Left cardiac atrium (tissue), 4 donors: ENCODE results near the gene PGLYRP1. TPM values are rescaled to one million over a fixed set of nuclear protein-coding genes. Genes with fewer than 3 reads are reported as not detected.

ENCODE experiments used
- ATAC-seq, 2 donors: fragments of 200-7000 bp; cut with Tn5 transposase; one replicate each; pipeline ENCODE4 v1.9.1; 2020; ENCODE audit warnings: mild to moderate bottlenecking in 2 of 2, moderate library complexity in 2 of 2
- DNase-seq: peaks from one replicate; pipeline ENCODE4 v3.0.0-alpha.2; 2020
- intact Hi-C, 2 donors: fragments of 100-400 bp; cut with DNase I; formaldehyde crosslinking; loops; one replicate each; pipeline versions ENCODE4 v1.14.1 to v1.15.1; 2022 to 2023
- long read RNA-seq: library from polyadenylated mRNA; unstranded; transcript quantifications from one replicate; pipeline ENCODE4 v2.0.0, GENCODE V29; 2021
- total RNA-seq, 2 donors: library from RNA; stranded (reverse); fragmentation: NEBNext Ultra II Directional; extraction: Animal tissue kit (Norgen Biotek cat#: 25700); gene quantifications; one replicate each; pipeline ENCODE4 v1.2.1, GENCODE V29; 2021
- donor health status: DM: no; HTN: yes; CAD: no.
- donor health status: DM: no; HTN: yes; CAD: no; lungs with severe emphysema.
- donor health status: DM: yes; HTN: yes; CAD: no.
- donor health status: Dilated cardiomyopathy.

The PGLYRP1 gene
- under 1 TPM in 1 of 2 donors, not detected in 1; 0.32 TPM for total RNA-seq
- long read RNA-seq: 0 reads

- intact Hi-C loops: no loop called here
- DNase-seq: no peak
- peak in 1 of 2 donors; percentile 14 for ATAC-seq
Observed at GRCh38 chr19:46022431-46023310, at the start of gene PGLYRP1. PGLYRP1 (minus strand) TSS chr19:46023053; CDS start chr19:46023021, 32 bp downstream.

- DNase-seq (no peak), ATAC-seq (peak in 1 of 2 donors; percentile 54)
- intact Hi-C loops: no loop called here
Observed at GRCh38 chr19:46069806-46070341, 47.0 kb upstream of the PGLYRP1 start.

- intact Hi-C loops: no loop called here
- DNase-seq (no peak), ATAC-seq (peak in 1 of 2 donors; percentile 51)
Observed at GRCh38 chr19:46068345-46069258, 45.7 kb upstream of the PGLYRP1 start.

- intact Hi-C loops: no loop called here
- DNase-seq (no peak), ATAC-seq (no peak)
Observed at GRCh38 chr19:46067691-46068090, 44.8 kb upstream of the PGLYRP1 start.

GRCh38 chr19:46066471-46066870 lies 43.6 kb upstream of the PGLYRP1 start:
- DNase-seq: no peak
- intact Hi-C loops: no loop called here
- no peak for ATAC-seq

- no peak for DNase-seq
- intact Hi-C loops: no loop called here
- ATAC-seq: no peak
Observed at GRCh38 chr19:46065486-46066071, 42.7 kb upstream of the PGLYRP1 start.

- ATAC-seq: no peak
- no peak for DNase-seq
- intact Hi-C loops: no loop called here
Observed at GRCh38 chr19:46063201-46063600, 40.3 kb upstream of the PGLYRP1 start.

- intact Hi-C loops: no loop called here
- ATAC-seq: no peak
- no peak for DNase-seq
Observed at GRCh38 chr19:46060012-46060411, 37.2 kb upstream of the PGLYRP1 start.

GRCh38 chr19:46058778-46059177 lies 35.9 kb upstream of the PGLYRP1 start:
- intact Hi-C loops: no loop called here

GRCh38 chr19:46056536-46056935 lies 33.7 kb upstream of the PGLYRP1 start:
- DNase-seq: no peak
- no peak for ATAC-seq
- intact Hi-C loops: no loop called here

More at GRCh38 chr19:46058778-46059177, 35.9 kb upstream of the PGLYRP1 start:
- ATAC-seq: no peak
- DNase-seq: no peak

GRCh38 chr19:46052896-46053295 lies 30.0 kb upstream of the PGLYRP1 start:
- no peak for DNase-seq
- no peak for ATAC-seq
- intact Hi-C loops: no loop called here

- intact Hi-C loops: no loop called here
- no peak for ATAC-seq
- DNase-seq: no peak
Observed at GRCh38 chr19:46049597-46049996, 26.7 kb upstream of the PGLYRP1 start.

- DNase-seq (no peak), ATAC-seq (no peak)
- intact Hi-C loops: no loop called here
Observed at GRCh38 chr19:46043519-46043918, 20.7 kb upstream of the PGLYRP1 start.

GRCh38 chr19:46042252-46042883 lies 19.5 kb upstream of the PGLYRP1 start:
- no peak for ATAC-seq
- DNase-seq: no peak
- intact Hi-C loops: no loop called here

GRCh38 chr19:46040952-46041500 lies 18.2 kb upstream of the PGLYRP1 start, which contains the start of gene IGFL4:
IGFL4 (minus strand) TSS chr19:46041002; CDS start chr19:46040962, 40 bp downstream.
- DNase-seq (no peak), ATAC-seq (peak in 1 of 2 donors; percentile 70)
- intact Hi-C loops: no loop called here

- ATAC-seq: no peak
- intact Hi-C loops: no loop called here
- DNase-seq: no peak
Observed at GRCh38 chr19:46040125-46040524, 17.3 kb upstream of the PGLYRP1 start.

GRCh38 chr19:46036744-46037128 lies 13.9 kb upstream of the PGLYRP1 start:
- ATAC-seq (no peak), DNase-seq (no peak)
- intact Hi-C loops: no loop called here

GRCh38 chr19:46035986-46036743 lies 13.3 kb upstream of the PGLYRP1 start:
- intact Hi-C loops: no loop called here
- ATAC-seq (no peak), DNase-seq (no peak)
